Right renal pelvis (tissue), 4 donors: ENCODE data around the gene CTIF. TPM values are rescaled to one million over a fixed set of nuclear protein-coding genes. Genes with fewer than 3 reads are reported as not detected.

ENCODE experiments used
- DNase-seq, 4 donors: peaks; one replicate each; pipeline ENCODE4 v3.0.0-alpha.2; 2013; ENCODE audit warnings: low read depth in 4 of 4, low spot score in 3 of 4, missing footprints in 1 of 4
- polyA plus RNA-seq, 4 donors: library from polyadenylated mRNA; unstranded; fragments of 120-200 nt; gene quantifications; one replicate each; pipeline ENCODE4 v1.2.1, GENCODE V29; 2013; ENCODE audit not compliant: insufficient read length in 4 of 4

Gene CTIF
- polyA plus RNA-seq, 4 donors, result 19.1 to 21.8 (median 21.7) TPM

GRCh38 chr18:48573632-48574283 lies 34.9 kb downstream of the CTIF start:
- no peak for DNase-seq

- DNase-seq, result no peak
Measured at GRCh38 chr18:48574667-48575300, 36.0 kb downstream of the CTIF start.

- DNase-seq, result no peak
Measured at GRCh38 chr18:48575301-48575657, 36.4 kb downstream of the CTIF start.

GRCh38 chr18:48575658-48576456 lies 37.0 kb downstream of the CTIF start:
- DNase-seq, result no peak

- DNase-seq, result no peak
Measured at GRCh38 chr18:48576457-48576771, 37.6 kb downstream of the CTIF start.

GRCh38 chr18:48577478-48578190 lies 38.8 kb downstream of the CTIF start:
- DNase-seq, result no peak

- no peak for DNase-seq
Measured at GRCh38 chr18:48578289-48578688, 39.5 kb downstream of the CTIF start.

GRCh38 chr18:48580066-48580465 lies 41.2 kb downstream of the CTIF start:
- DNase-seq, result no peak

- no peak for DNase-seq
Measured at GRCh38 chr18:48580782-48581181, 42.0 kb downstream of the CTIF start.

- no peak for DNase-seq
Measured at GRCh38 chr18:48581206-48581605, 42.4 kb downstream of the CTIF start.

GRCh38 chr18:48581941-48582340 lies 43.1 kb downstream of the CTIF start:
- no peak for DNase-seq

- no peak for DNase-seq
Measured at GRCh38 chr18:48582946-48583345, 44.1 kb downstream of the CTIF start.

- DNase-seq, result no peak
Measured at GRCh38 chr18:48583573-48583972, 44.7 kb downstream of the CTIF start.

- DNase-seq, result no peak
Measured at GRCh38 chr18:48589797-48590519, 51.1 kb downstream of the CTIF start.

GRCh38 chr18:48590678-48591077 lies 51.8 kb downstream of the CTIF start:
- no peak for DNase-seq

- DNase-seq, result no peak
Measured at GRCh38 chr18:48592540-48593171, 53.8 kb downstream of the CTIF start.

GRCh38 chr18:48594471-48595094 lies 55.8 kb downstream of the CTIF start:
- DNase-seq, result no peak

GRCh38 chr18:48595703-48596218 lies 56.9 kb downstream of the CTIF start:
- no peak for DNase-seq

GRCh38 chr18:48597110-48597509 lies 58.3 kb downstream of the CTIF start:
- DNase-seq, result no peak

GRCh38 chr18:48597671-48598070 lies 58.8 kb downstream of the CTIF start:
- no peak for DNase-seq
